A673 (cell line): ENCODE results near the gene KCNMA1. TPM values are rescaled to one million over a fixed set of nuclear protein-coding genes. Genes with fewer than 3 reads are reported as not detected.

Experiments
- BruUV-seq: library from RNA; stranded (reverse); fragments of 400-500 nt; replicated peaks from 2 replicates; lab custom pipeline; 2021; lab: Mats Ljungman, UMichigan
- CTCF ChIA-PET: fragments of 300-600 bp; sonication (Branson Sonifier 250); formaldehyde crosslinking; loops from one replicate; lab custom pipeline; 2022; ENCODE audit warnings: antibody characterized with exemption; lab: Charles Lee
- POLR2A ChIA-PET: fragments of 300-600 bp; sonication (Branson Sonifier 250); formaldehyde crosslinking; loops from one replicate; lab custom pipeline; 2022; ENCODE audit warnings: antibody characterized with exemption; ENCODE audit not compliant: low non-redundant PET; lab: Charles Lee
- DNase-seq: peaks from one replicate; pipeline ENCODE4 v3.0.0-alpha.2; 2015; ENCODE audit warnings: low spot score
- H3K27ac ChIP-seq: fragments of 200-600 bp; sonication (generic); 2 replicates; pipeline ENCODE4 v1.5.1; 2016; ENCODE audit warnings: mixed run types, low read depth, mild to moderate bottlenecking, mixed read lengths, antibody characterized with exemption, low read length; ENCODE audit not compliant: poor library complexity, severe bottlenecking
- H3K27me3 ChIP-seq: fragments of 200-600 bp; sonication (generic); replicated peaks from 2 replicates; pipeline ENCODE4 v1.6.1; 2017; ENCODE audit warnings: mixed run types, low read depth, mild to moderate bottlenecking, mixed read lengths, antibody characterized with exemption, low read length; ENCODE audit not compliant: insufficient read depth, poor library complexity
- H3K36me3 ChIP-seq: fragments of 200-600 bp; sonication (generic); 2 replicates; pipeline ENCODE4 v1.6.1; 2016; ENCODE audit warnings: mixed run types, mild to moderate bottlenecking, mixed read lengths, antibody characterized with exemption, low read length; ENCODE audit not compliant: insufficient read depth, poor library complexity, severe bottlenecking
- H3K4me1 ChIP-seq: fragments of 200-600 bp; sonication (generic); 2 replicates; pipeline ENCODE4 v1.6.1; 2017; ENCODE audit warnings: mixed run types, mild to moderate bottlenecking, mixed read lengths, antibody characterized with exemption, low read length; ENCODE audit not compliant: insufficient read depth, poor library complexity, severe bottlenecking
- H3K4me3 ChIP-seq: fragments of 200-600 bp; sonication (generic); 2 replicates; pipeline ENCODE4 v1.5.1; 2016; ENCODE audit warnings: low read depth, mixed run types, mild to moderate bottlenecking, mixed read lengths, low read length; ENCODE audit not compliant: poor library complexity, severe bottlenecking
- H3K9me3 ChIP-seq: fragments of 200-600 bp; sonication (generic); 2 replicates; pipeline ENCODE4 v1.6.1; 2016; ENCODE audit warnings: mixed run types, low read depth, mild to moderate bottlenecking, mixed read lengths, antibody characterized with exemption, low read length; ENCODE audit not compliant: poor library complexity, severe bottlenecking
- EZH2 ChIP-seq: fragments of 200-600 bp; sonication (generic); IDR thresholded peaks from 2 replicates; pipeline ENCODE4 v1.6.1; 2017; ENCODE audit warnings: borderline replicate concordance, low read depth, mild to moderate bottlenecking, mixed read lengths, antibody characterized with exemption, low read length; ENCODE audit not compliant: poor library complexity, severe bottlenecking
- intact Hi-C: fragments of 100-400 bp; cut with micrococcal nuclease; formaldehyde crosslinking; loops from one replicate; pipeline ENCODE4 v1.10.0; 2022; ENCODE audit not compliant: unreplicated experiment
- total RNA-seq: library from RNA; stranded (reverse); gene quantifications from 2 replicates; pipeline ENCODE4 v1.2.3, GENCODE V29; 2021
- TF ChIP-seq, protein P1 (sequence below): fragments of 300-800, 200-600 bp; sonication (generic); conservative IDR thresholded peaks from 2 replicates; pipeline ENCODE4 v1.5.1; 2017; ENCODE audit warnings: low read depth, mild to moderate bottlenecking, antibody characterized with exemption, low read length, moderate library complexity, mixed read lengths

KCNMA1 gene
- total RNA-seq, 1 experiment from 2014 or later: 0.84 TPM

DNA sequence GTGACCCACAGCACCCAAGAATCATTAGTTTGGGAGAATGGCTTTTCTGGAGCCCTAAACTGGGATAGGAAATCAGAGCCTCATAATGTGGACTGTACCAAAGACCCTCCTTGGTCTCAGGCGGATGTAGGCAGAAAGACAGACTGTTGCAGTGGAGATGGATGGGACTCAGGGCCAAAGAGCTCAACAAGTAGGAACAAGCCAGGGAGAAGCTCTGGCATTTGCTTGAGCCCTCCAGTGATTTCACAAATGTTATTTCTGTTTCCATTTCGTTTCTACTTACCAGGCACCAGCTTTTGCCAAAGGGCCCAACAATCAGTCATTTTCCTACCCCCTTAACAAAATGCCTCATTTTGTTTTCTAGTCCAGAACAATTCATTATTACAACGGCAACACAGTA is 762.7 kb downstream of the KCNMA1 start:
- Histone ChIP-seq H3K9me3 (no peaks in the 10 kb centered on the region), H3K27me3 (no peaks in the 10 kb centered on the region), H3K27ac (no peak overlapping the region), H3K4me3 (no peak overlapping the region), H3K36me3 (no peaks in the 10 kb centered on the region), H3K4me1 (no peaks in the 10 kb centered on the region)
- DNase-seq: no peak
- BruUV-seq: no TSS peak
- intact Hi-C loops: no loop called here
- TF ChIP-seq, protein P1, sequence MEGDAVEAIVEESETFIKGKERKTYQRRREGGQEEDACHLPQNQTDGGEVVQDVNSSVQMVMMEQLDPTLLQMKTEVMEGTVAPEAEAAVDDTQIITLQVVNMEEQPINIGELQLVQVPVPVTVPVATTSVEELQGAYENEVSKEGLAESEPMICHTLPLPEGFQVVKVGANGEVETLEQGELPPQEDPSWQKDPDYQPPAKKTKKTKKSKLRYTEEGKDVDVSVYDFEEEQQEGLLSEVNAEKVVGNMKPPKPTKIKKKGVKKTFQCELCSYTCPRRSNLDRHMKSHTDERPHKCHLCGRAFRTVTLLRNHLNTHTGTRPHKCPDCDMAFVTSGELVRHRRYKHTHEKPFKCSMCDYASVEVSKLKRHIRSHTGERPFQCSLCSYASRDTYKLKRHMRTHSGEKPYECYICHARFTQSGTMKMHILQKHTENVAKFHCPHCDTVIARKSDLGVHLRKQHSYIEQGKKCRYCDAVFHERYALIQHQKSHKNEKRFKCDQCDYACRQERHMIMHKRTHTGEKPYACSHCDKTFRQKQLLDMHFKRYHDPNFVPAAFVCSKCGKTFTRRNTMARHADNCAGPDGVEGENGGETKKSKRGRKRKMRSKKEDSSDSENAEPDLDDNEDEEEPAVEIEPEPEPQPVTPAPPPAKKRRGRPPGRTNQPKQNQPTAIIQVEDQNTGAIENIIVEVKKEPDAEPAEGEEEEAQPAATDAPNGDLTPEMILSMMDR: no peak
- no peak for TF ChIP-seq EZH2
- CTCF ChIA-PET: no interaction called here
- POLR2A ChIA-PET: no interaction called here

DNA sequence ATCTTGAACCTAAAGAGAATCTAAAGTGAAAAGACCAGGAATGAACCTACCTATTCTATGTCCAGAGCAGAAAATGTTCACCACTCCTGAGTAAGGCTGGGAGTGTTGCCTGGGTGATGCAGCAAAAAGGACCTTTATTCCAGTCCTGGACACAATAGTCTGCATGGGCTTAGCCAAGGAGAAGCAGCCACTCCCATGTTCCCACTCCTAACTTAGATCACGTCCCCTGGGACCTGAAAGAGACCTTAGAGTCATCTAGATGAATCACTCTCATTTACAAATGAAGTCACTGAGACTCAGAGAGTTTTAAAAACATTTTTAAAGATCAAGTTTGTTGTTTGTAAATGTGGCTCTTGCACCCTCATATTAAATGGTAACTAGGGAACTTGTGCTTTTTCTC is 763.4 kb downstream of the KCNMA1 start:
- no peak overlapping the region for H3K4me3 ChIP-seq
- H3K36me3 ChIP-seq: no peaks in the 10 kb centered on the region
- TF ChIP-seq, protein P1: no peak
- TF ChIP-seq EZH2: no peak
- no peak overlapping the region for H3K27ac ChIP-seq
- H3K9me3 ChIP-seq: no peaks in the 10 kb centered on the region
- no TSS peak for BruUV-seq
- H3K4me1 ChIP-seq: no peaks in the 10 kb centered on the region
- POLR2A ChIA-PET: no interaction called here
- CTCF ChIA-PET: no interaction called here
- H3K27me3 ChIP-seq: no peaks in the 10 kb centered on the region
- intact Hi-C loops: no loop called here
- peak; percentile 20 for DNase-seq

DNA sequence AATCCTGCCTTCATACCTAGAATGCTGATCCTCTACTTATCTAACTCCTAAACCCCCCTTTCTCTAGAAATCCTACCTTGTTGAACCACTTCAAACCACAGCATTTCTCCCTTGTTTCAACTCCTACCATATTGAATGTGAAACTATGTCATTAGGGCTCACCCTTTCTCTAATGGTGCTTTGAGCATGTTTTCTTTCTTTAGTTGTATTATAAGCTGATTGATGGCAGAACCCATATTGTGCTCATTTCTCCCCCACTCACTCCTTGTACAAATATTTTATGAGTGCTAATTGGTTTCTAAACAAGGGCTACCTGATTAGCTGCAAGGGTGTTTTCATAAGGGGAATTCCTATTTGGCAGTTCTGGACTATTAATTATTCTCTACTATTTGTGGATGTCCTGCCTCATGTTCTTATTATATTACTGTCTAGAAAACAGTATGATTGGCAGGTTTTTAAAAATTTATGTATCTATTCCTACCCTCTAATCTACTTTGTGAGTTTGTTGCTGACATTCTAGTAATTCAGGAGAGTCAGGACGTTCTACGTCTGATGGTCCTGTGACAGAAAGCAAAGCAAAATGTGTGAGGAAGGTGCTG is 765.8 kb downstream of the KCNMA1 start:
- intact Hi-C loops: no loop called here
- no TSS peak for BruUV-seq
- no peaks in the 10 kb centered on the region for H3K9me3 ChIP-seq
- no peak for DNase-seq
- H3K27ac ChIP-seq: no peak overlapping the region
- no peak overlapping the region for H3K4me3 ChIP-seq
- H3K36me3 ChIP-seq: no peaks in the 10 kb centered on the region
- no peaks in the 10 kb centered on the region for H3K4me1 ChIP-seq
- CTCF ChIA-PET: no interaction called here
- TF ChIP-seq EZH2: no peak
- TF ChIP-seq, protein P1: no peak
- POLR2A ChIA-PET: no interaction called here
- no peaks in the 10 kb centered on the region for H3K27me3 ChIP-seq
